NOMO-1 treated with dmso at 0.1 percent for 144 hours (cell line): ENCODE results near the gene IGSF21.

ENCODE experiments used
- DNase-seq: peaks from one replicate; lab custom pipeline; 2025; ENCODE audit not compliant: unreplicated experiment; lab: John Stamatoyannopoulos, UW

The IGSF21 gene

DNA sequence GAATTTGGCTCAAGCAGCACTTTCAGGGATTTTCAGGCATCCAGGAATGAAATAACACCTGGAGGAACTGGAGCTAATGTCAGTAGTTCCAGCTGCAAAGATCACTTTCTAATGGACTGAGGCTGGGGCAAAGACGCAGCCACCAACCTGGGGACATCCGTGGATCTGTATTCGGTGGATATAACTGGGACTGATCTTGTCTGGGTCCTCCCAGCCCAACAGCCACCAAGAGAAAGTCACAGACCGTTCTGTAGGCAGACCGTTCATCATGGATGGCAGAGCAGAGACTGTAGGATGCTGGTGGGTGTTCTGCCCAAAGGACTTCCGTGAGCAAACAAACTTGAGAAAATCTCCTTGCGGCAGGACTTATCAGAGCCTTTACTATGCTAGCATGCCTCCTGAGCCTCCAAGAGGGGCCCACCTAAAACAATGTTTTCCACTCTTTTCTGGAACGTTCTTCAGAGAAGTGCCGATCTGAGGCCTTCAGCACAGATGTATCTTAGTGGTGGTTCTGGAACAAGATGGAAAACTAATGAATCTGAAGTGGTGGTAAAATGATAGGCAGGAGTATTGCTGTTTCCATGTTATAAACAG lies 287.1 kb downstream of the IGSF21 start:
- no peak for DNase-seq

DNA sequence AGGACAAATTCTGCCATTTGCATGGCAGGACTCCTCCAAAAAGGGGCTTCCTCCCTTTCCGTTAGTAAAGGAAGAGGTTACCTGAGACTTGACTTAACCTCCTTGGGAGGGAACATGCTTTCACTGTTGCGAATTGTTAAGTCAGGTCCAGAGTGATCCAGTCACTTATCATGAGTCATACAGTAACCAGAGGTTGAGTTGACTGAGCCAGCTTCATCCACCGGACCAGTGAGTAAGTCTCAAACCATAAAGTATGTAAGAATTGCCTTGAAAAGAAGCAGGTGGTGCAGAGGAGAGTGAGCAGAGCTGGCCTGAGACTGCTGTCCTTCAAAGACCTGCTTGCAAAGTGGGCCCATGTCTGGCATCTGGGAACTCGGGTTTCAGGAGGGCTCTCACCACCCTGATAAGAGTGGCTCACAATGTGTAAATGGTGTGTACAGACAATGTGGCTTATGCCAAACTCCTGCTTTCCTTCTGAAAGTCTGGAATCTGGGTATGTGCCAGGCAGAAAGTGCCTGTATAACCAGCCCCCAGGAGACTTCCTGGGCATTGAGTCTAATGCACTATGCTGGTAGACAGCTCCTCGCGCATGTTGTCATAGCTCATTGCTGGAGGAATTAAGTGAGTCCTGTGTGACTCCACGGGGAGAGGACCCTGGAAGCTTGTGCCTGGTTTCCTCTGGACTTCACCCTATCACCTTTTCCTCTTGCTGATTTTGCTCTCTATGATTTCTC lies 288.8 kb downstream of the IGSF21 start:
- no peak for DNase-seq

DNA sequence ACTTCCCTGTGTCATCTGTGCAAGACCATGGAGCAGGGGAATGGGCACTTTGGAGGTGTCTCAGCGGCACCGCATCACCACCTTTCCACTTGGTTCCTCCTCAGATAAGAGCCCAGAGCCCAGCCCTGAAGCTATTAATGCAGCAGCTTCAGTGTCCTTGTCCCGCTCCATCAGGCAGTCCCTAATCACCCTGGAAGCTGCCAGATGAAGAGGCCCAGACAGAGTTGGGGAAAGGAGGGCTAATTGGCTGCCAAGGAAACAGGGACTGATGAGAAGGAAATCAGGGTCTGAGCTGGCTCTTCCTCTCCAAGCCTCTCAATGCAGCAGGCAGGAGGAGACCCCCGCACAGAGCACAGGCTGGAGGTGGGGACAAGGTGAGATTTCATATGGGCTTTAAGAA lies 290.0 kb downstream of the IGSF21 start:
- no peak for DNase-seq

- DNase-seq, result no peak
Observed at GRCh38 chr1:18398791-18399530, 291.4 kb downstream of the IGSF21 start.

- DNase-seq, result no peak
Observed at GRCh38 chr1:18400347-18401102, 292.9 kb downstream of the IGSF21 start.

GRCh38 chr1:18401921-18402320 lies 294.3 kb downstream of the IGSF21 start:
- no peak for DNase-seq

DNA sequence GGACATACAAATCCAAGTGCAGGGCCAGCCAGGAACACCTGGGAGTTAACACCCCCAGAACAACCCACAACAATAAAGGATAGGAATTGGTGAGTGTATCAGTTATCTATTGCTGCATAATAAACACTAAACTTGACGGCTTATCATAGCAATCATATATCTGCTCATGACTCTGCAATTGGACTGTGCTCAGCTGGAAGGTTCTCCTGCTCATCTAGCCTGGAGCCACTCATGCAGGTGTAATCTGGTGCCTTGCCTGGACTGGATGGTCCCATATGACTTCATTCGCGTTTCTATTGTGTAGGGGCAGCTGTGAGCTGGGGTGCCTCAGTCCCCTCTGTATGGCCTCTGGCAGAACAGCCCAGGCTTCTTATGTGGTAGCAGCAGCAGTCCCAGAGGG lies 296.9 kb downstream of the IGSF21 start:
- no peak for DNase-seq

DNA sequence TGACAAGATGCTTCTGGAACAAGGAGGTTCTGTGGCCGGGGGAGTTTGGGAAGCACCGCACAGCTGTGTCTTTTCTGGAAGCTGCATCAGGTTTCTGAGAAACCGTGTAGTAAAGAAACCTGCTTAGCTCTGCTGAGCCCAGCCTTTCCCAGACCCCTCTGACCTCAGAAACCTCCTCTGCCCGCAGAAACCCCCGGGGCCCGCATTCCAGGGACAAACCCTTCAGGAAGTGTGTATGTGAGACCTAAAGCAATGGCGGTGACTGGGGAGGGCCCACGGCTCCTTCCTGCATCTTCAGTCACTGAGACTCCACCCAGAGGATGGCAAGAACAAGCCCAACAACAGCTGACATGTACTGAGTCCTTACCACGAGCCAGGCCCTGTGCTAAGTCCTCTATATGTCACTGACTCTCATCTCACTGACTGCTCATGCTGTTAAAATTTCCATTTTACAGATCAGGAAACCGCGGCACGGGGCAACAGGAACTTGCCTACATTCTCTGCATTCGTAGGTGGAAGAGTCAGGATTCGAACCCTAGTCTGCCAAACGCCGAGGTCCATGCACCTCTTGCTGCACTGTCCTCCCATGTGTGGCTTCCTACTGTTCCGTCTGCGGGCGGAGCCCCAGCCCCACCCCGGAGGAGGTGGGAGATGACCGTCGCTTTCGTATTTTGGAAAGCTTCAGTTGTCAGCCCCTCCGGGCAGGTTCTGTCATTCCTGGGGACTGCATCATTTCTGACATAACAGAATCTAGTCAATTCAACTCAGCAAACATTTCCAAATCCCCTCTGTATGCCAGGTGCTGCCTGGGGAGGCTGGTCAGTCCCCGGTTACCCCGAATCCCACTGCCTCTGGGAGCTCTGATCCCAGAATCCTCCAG lies 299.8 kb downstream of the IGSF21 start:
- no peak for DNase-seq

- no peak for DNase-seq
Observed at GRCh38 chr1:18408656-18409370, 301.2 kb downstream of the IGSF21 start.

DNA sequence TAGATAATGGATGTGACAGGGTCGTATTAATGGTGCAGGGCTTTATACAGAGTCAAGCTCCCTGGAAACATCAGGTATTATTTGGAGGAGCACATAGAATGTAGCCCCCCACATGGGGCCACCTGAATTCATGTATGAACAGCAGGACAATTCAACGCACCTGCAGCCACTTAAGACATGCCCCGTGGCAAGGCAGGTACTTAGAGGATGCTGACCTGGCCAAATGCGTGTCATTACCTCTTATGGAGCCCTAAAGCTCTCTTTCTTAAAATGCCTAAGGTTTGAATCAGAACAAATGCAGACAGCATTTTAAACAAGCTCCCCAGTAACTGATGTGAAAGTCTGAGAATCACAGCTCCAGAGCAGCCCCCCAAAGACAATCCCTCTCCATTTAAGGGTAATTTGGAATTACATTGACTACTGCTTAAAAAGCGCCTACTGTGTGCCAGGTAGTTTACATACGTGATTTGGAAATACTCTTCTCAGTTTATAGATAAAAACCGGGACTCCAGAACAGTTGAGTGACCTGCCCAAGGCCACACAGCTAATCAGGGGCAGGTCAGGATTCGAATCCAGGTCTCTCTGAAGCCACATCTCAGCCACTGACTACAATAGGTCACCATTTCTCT lies 302.1 kb downstream of the IGSF21 start:
- no peak for DNase-seq

- DNase-seq, result no peak
Observed at GRCh38 chr1:18410407-18410806, 302.8 kb downstream of the IGSF21 start.

- DNase-seq, result no peak
Observed at GRCh38 chr1:18411321-18411720, 303.7 kb downstream of the IGSF21 start.

DNA sequence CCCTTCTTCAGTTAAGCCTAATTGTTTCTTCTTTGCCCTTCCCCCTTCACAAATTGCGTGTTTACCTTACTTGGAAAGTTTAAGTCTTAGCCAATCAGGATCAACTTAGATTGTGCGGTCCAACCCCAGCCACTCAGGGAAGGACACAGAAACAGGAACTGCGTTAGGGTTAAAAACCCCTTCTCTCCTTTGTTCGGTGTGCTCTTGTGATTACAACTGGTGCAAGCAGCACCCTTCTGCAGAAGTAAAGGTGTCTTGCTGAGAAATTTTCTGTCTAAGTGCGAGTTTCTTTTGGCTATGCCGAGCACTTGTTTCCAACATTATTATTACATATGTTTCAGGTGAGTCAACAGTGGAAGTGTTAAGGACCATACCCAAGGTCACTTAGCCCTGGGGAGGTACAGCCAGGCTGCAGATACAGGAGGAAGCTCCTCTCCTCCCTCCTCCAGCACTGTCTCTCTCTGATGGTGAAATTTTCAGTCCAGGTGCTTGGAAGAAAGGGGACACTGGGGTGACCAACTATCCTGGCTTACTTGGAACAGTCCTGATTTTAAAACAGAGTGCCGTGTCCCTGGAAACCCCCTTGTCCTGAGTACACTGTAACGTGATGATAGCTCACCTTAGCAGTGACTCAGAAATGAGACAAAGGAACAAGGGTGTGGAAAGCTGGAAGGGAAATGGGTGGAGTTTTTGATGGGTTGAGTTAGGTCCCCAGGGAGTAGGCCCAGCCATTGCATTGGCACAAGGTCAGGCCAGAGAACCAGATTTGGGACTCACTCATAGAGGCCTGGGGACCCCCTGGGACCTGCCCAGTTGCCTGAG lies 304.4 kb downstream of the IGSF21 start:
- DNase-seq, result no peak

DNA sequence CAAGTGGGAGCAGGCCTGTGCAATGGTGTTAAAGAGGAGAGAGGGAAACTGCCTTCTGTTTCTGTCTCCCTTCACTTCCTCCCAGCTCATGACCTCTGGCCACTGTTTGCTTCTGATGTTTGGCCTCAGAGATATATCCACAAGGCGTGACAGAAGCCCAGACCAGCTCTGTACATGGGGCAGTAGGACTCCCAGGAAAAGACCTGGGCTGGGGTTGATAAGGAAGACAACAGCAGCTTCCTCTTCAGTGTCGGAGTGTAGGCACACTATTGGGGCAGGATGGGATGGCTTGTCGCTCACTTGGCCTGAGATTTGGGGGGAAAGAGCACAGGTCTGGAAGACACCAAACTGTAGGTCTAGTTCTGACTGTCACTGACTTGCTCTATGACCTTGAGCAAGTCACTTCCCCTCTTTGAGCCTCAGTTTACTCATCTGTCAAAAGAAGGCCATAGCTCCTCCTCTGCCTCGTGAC lies 305.3 kb downstream of the IGSF21 start:
- DNase-seq, result no peak

DNA sequence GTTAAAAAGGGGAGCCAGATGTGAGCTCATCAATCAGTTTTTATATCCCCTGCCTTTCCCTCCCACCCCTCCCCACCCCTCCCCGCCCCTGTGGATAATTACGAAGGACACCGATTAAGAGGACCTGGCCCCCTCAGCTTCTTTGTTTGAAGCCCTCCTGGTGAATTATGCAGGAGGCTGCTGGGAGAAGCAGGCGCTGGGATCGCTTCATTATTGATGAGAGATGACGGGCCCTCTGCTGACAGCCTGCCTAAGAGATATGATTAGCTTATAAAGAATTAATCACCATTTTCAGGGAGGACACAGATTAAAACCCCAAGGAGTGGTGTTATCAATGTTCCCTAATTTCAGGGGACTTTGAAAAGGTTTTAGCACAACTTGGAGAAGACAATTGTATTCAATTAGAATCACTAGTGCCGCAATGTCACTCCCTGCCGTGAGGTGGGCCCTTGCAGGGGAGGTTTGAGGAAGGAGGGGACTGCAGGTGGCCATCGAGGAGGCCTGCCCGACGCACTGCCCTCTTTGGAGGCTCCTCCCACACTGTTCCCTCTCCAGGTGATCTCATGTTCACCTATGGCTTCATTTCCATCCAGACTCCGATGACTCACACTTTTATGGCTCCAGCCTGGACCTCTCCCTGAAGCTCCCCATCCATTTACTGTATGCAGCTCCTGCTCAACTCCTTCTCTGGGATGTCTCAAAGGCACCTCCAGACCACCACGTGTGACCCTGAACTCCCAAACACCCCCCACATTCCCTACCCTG lies 306.1 kb downstream of the IGSF21 start:
- no peak for DNase-seq

DNA sequence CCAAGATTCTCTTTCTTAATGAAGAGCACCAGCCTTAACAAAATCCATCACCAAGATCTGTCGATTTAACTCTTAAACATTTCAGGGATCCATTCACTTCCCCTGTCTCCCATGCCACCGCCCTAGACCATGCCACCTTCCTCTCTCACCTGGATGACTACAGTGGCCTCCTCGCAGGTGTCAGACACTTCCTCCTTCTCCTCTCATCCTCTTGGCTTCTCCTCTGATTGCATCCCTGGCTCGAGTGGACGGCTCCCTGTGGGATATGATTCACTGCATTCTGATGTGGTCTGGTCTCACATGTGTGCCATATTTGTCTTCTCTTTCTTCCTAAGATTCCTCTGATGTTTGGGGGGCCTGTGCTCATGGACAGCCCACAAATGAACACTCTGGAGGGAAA lies 306.7 kb downstream of the IGSF21 start:
- DNase-seq, result no peak

- DNase-seq, result no peak
Observed at GRCh38 chr1:18414872-18415447, 307.4 kb downstream of the IGSF21 start.
